ENCODE data around the gene OR2V1.

OR2V1 gene

DNA sequence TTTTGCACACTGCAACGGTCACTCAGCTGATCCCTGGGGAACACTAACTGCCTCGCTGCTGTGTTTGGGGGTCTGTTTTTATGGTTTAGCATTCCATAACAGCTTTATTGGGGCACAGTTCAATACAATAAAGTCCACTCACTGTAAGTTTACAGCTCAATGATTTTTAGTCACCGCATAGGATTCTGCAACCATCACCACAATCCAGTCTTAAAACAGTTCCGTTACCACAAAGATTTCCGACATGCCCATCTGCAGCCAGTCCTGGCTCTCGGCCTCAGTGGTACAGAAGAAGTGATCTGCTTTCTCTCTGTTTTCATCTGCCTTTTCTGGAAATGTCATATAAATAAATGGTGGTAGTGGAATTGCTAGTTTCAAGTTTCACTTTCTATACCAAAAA lies 40.0 kb upstream of the OR2V1 start:
- TF ChIP-seq, protein P1, sequence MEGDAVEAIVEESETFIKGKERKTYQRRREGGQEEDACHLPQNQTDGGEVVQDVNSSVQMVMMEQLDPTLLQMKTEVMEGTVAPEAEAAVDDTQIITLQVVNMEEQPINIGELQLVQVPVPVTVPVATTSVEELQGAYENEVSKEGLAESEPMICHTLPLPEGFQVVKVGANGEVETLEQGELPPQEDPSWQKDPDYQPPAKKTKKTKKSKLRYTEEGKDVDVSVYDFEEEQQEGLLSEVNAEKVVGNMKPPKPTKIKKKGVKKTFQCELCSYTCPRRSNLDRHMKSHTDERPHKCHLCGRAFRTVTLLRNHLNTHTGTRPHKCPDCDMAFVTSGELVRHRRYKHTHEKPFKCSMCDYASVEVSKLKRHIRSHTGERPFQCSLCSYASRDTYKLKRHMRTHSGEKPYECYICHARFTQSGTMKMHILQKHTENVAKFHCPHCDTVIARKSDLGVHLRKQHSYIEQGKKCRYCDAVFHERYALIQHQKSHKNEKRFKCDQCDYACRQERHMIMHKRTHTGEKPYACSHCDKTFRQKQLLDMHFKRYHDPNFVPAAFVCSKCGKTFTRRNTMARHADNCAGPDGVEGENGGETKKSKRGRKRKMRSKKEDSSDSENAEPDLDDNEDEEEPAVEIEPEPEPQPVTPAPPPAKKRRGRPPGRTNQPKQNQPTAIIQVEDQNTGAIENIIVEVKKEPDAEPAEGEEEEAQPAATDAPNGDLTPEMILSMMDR (IDR thresholded peaks at IDR 0.05; ENCODE audit: low read depth, low read length, missing control alignments): no peak
- H3K4me3 ChIP-seq (replicated peaks; ENCODE audit: low read depth, low read length): no peak overlapping the region
- DNase-seq (ENCODE audit: extremely low read depth, low read depth): no peak

DNA sequence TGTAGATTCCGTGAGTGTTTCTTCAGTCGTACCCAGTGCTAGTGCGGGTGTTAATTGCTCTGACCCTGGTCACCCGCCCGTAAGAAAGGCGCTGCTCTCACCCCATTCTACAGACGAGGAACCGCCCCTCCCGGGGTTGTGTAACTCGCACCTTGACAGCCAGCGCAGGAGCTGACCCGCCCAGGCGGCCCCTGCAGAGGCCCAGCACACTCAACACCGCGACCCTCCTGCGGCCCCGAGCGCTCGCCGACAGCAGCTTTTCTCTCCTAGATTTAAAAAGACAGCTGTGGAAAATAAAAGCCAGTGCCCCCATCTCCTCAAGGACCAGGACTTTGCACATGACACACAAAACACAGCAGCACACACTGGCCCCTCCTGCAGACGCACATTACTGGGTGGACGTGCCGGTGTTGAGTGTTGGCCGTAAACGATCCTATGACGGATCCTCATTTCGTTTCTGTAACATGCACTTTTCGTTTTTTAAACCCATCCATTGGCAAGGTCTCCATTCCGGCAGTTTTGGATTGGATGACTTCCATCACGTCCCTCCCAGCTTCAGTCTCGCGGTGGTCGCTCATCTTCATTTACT lies 39.4 kb upstream of the OR2V1 start:
- no peak for DNase-seq (ENCODE audit: extremely low read depth, low read depth)
- peak overlapping the region; percentile 33 for H3K4me3 ChIP-seq (replicated peaks; ENCODE audit: low read depth, low read length)
- TF ChIP-seq, protein P1 (IDR thresholded peaks at IDR 0.05; ENCODE audit: low read depth, low read length, missing control alignments): no peak

DNA sequence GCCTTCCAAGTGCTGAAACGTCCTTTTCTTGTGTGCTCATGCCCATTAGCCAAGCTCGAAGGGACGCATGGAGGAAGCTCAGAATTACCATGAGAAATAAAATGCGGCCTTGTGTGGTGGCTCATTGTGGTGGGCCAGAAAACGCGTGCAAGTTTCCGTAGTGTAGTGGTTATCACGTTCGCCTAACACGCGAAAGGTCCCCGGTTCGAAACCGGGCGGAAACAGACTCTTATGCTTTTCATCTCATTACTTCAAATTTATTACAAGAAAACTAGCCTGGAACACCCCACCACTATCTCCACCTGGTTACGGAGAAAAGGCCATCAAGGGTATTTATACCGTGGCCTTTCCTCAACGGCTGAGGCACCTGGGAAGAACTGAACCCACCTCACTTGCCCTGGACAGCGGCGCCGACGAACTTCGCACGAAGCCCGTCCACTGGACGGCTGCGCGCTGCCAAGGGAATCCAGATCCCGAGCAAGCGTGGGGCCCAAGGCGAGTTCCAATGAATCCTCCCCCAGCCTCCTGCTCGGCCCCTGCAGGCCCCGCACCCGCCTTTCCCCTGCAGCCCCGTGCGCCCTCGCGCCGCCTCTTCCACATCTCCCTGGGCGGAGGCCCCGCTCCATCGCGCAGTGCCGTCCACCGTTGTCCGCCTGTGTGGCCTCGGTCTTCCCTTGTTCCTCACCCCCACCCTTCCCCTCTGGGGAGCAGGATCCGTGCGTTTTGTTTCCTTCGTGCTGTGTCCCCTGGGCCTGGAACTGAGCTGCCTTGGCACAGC lies 38.7 kb upstream of the OR2V1 start:
- peak overlapping the region; percentile 33 for H3K4me3 ChIP-seq (replicated peaks; ENCODE audit: low read depth, low read length)
- peak; percentile 73 for DNase-seq (ENCODE audit: extremely low read depth, low read depth)

DNA sequence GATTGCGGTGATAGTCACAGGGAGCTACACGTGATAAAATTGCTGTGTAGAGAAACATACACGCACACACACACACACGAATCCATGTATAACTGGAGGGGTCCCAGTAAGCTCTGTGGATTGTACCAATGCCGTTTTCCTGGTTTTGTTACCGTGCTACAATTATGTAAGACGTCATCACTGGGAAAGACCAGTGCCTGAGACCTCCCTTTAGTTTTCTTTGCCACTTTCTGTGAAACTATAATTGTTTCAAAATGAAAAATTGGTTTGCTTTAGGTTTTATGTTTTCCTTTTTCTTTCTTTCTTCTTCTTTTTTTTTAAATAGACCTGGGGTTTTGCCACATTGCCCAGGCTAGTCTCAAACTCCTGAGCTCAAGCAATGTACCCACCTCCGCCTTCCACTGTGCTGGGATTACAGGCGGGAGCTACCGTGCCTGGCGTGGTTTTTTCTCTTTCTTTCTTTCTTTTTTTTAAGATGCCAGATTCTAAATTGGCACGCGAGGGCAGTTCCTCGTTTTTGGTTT lies 37.7 kb upstream of the OR2V1 start:
- 0 out of 2 replicates have a peak overlapping the region, but pooled peaks have one; percentile 8 for H3K4me3 ChIP-seq (replicated peaks; ENCODE audit: low read depth, low read length)
- TF ChIP-seq, protein P1 (IDR thresholded peaks at IDR 0.05; ENCODE audit: low read depth, low read length, missing control alignments): no peak
- no peak for DNase-seq (ENCODE audit: extremely low read depth, low read depth)

DNA sequence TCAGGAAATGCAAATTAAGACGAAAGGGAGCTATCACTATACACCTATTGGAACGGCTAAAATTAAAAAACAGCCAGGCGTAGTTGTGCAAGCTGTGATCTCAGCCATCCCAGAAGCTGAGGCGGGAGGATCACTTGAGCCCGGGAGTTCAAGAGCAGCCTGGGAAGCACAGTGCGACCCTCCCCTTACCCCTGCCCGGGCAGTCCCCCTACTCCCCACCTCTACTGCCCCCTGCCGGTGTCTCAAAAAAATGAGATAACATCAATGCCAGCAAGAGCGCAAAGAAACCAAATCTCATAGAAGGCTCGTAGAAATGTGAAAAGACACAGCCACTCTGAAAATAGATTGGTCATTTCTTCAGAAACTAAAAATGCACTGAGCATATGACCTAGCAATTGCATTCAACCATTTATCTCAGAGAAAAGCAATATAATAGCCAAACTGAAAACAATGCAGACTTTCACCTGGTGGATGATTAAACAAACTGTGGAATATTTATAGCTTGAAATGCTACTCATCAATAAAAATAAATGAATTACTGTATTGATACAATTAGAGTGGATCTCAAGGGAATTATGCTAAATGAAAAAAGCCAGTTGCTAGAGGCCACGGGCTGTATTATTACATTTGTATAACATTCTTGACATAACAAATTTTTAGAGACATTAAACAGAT lies 37.0 kb upstream of the OR2V1 start:
- H3K4me3 ChIP-seq (replicated peaks; ENCODE audit: low read depth, low read length): no peak overlapping the region
- DNase-seq (ENCODE audit: extremely low read depth, low read depth): no peak
- TF ChIP-seq, protein P1 (IDR thresholded peaks at IDR 0.05; ENCODE audit: low read depth, low read length, missing control alignments): peak; percentile 59

DNA sequence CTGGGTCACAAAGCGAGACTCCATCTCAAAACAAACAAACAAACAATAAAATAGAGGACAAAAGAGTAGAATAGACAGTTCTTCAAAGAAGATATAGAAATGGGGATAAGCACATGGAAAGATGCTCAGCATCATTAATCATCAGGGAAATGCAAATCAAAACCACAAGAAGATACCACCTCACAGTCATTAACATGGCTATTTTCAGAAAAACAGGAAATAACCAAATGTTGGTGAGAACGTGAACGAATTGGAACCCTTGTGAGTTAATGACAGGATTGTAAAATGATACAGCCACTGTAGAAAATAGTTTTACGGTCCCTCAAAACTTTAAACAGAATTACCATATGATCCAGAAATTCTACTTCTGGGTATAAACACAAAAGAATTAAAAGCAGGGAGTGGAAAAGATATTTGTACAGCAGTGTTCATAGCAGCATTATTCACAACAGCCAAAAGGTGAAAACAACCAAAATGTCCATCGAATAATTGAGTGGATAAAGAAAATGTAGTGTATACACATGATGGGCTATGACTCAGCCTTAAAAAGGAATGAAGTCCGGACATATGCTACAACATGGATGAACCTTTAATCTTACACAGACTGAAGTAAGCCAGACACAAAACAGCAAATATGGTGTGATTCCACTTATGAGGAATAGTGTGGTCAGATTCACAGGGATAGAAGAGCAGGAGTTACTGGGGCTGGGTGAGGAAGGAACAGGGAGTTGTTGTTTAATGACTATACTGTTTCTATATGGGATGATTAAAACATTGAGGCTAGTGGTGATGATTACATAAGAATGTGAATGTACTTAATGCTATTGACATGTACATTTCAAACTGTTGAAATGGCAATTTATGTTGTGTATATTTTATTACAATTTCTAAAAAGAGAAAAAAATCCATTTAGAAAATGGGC lies 36.1 kb upstream of the OR2V1 start:
- TF ChIP-seq, protein P1 (IDR thresholded peaks at IDR 0.05; ENCODE audit: low read depth, low read length, missing control alignments): no peak
- DNase-seq (ENCODE audit: extremely low read depth, low read depth): no peak
- no peak overlapping the region for H3K4me3 ChIP-seq (replicated peaks; ENCODE audit: low read depth, low read length)

Measured in HFF-Myc (cell line).